Measurements from ENCODE around the gene CTNNA2. TPM values are rescaled to one million over a fixed set of nuclear protein-coding genes. Genes with fewer than 3 reads are reported as not detected.

The CTNNA2 gene
- total and polyA plus RNA-seq, 2 of the 8 experiments (the other 6 are each of a cell fraction or from before 2014, with no cell fraction given) = 3.9 to 9.0 TPM

DNA sequence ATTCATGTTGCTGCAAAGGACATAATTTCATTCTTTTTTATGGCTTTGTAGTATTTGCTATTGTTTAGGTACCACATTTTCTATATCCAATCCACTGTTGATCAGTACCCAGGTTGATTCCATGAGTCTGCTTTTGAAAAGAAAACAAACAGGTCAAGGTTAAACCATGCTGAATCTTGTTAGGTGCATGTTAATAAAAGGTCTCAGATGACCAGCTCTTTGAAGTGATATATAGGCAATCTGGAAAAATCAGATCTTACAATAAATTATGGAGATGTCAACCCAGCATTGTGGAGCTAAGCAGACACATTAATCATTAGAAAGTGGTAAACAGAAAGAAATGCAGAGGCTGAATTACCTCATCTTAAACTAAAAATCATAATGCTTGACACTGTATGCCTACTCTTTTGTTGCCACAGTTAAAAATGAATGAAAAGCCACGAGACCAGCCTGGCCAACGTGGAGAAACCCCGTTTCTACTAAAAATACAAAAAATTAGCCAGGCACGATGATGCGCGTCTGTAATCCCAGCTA is 246.0 kb downstream of the CTNNA2 start:
- WGBS, 2 experiments (ENCODE audit: extremely low coverage in 1 of 2, insufficient coverage in 1 of 2, insufficient read length in 1 of 2, insufficient replicate concordance in 2 of 2, low coverage in 1 of 2, low lambda C conversion rate in 2 of 2, missing lambda C conversion rate in 1 of 2) = 95% methylated on average over 6 of the region's 6 CpGs; no CpG with 5 or more reads in 1 of the 2 experiments
- H3K4me2 ChIP-seq (ENCODE audit: insufficient read depth in 1 of 2, low read depth in 2 of 2, low read length in 2 of 2) = no peak overlapping the region
- no peak overlapping the region for H2BK15ac ChIP-seq (ENCODE audit: low read length)
- no peak overlapping the region for H4K91ac ChIP-seq (replicated peaks; ENCODE audit: insufficient read length, low read length)
- POLR2A ChIA-PET (ENCODE audit: partially characterized antibody) = no interaction called here
- no peaks in the 10 kb centered on the region for H3K9me3 ChIP-seq (ENCODE audit: insufficient read depth in 2 of 2, low read depth in 1 of 2, low read length in 1 of 2)
- H3K4me1 ChIP-seq (replicated peaks in 1 of 4; ENCODE audit: control insufficient read depth in 3 of 4, insufficient read depth in 4 of 4, low read length in 3 of 4) = peaks cover 0 to 5% (median 0%) of the 10 kb centered on the region in 4 experiments; a peak in 1 of 7 replicates
- CTCF ChIA-PET (ENCODE audit: partially characterized antibody) = interaction anchor here (0.9 to 1.5 kb wide), 4 partner anchors 9 to 96 kb away, joined by 3 to 5 read pairs (median 4); no protein-coding TSS in a partner anchor
- no peak overlapping the region for H3K14ac ChIP-seq (ENCODE audit: insufficient read length)
- no peak overlapping the region for H2BK120ac ChIP-seq (replicated peaks; ENCODE audit: low read depth, low read length)
- no peak overlapping the region for H3K27ac ChIP-seq (ENCODE audit: low read depth, low read length)
- no peak overlapping the region for H4K8ac ChIP-seq (ENCODE audit: extremely low read depth, insufficient read depth, low read length)
- H3K23ac ChIP-seq (ENCODE audit: insufficient read length) = no peak overlapping the region
- H3K79me2 ChIP-seq (ENCODE audit: control insufficient read depth in 1 of 2, insufficient read depth in 2 of 2, low read length in 2 of 2) = no peaks in the 10 kb centered on the region
- FAIRE-seq (no peak), DNase-seq (ENCODE audit: low read depth in 1 of 2, low spot score in 2 of 2) (no peak)
- H2AK5ac ChIP-seq (ENCODE audit: low read depth, low read length) = no peak overlapping the region
- H3K18ac ChIP-seq (ENCODE audit: extremely low read depth, low read length) = no peak overlapping the region
- no peak overlapping the region for H2BK20ac ChIP-seq (ENCODE audit: low read length)
- H2BK5ac ChIP-seq (ENCODE audit: low read depth, low read length) = no peak overlapping the region
- no peaks in the 10 kb centered on the region for H4K20me1 ChIP-seq (replicated peaks in 1 of 2; ENCODE audit: control insufficient read depth in 1 of 2, insufficient read depth in 2 of 2, low read length in 2 of 2)
- no peaks in the 10 kb centered on the region for H3K23me2 ChIP-seq (ENCODE audit: low read depth, low read length)
- H3K36me3 ChIP-seq (ENCODE audit: control insufficient read depth in 2 of 4, insufficient read depth in 4 of 4, low read length in 3 of 4) = no peaks in the 10 kb centered on the region
- no peak overlapping the region for H3K4me3 ChIP-seq (ENCODE audit: extremely low read depth in 1 of 4, insufficient read depth in 2 of 4, low read depth in 3 of 4, low read length in 4 of 4)
- H4K5ac ChIP-seq (ENCODE audit: insufficient read length, low read depth, low read length) = no peak overlapping the region
- no peak overlapping the region for H2BK12ac ChIP-seq (ENCODE audit: low read depth, low read length)
- no peaks in the 10 kb centered on the region for H3K79me1 ChIP-seq (ENCODE audit: low read depth, low read length)
- no peak overlapping the region for H3K56ac ChIP-seq (replicated peaks; ENCODE audit: insufficient read length, low read depth, low read length)
- H2AFZ ChIP-seq (ENCODE audit: low read length) = no peak overlapping the region
- H3K4ac ChIP-seq (replicated peaks; ENCODE audit: insufficient read length, low read depth, low read length) = no peak overlapping the region
- no peak overlapping the region for H3K9ac ChIP-seq (replicated peaks in 1 of 4; ENCODE audit: extremely low read depth in 1 of 4, low read depth in 3 of 4, low read length in 3 of 4)
- no peaks in the 10 kb centered on the region for H3K27me3 ChIP-seq (replicated peaks in 1 of 4; ENCODE audit: control insufficient read depth in 3 of 4, extremely low read depth in 1 of 4, insufficient read depth in 3 of 4, low read length in 3 of 4)
- TF ChIP-seq CBX5 (IDR thresholded peaks at IDR 0.05; ENCODE audit: low read depth, low read length) = no peak
- TF ChIP-seq, protein P1, sequence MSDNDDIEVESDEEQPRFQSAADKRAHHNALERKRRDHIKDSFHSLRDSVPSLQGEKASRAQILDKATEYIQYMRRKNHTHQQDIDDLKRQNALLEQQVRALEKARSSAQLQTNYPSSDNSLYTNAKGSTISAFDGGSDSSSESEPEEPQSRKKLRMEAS (IDR thresholded peaks at IDR 0.05) = no peak

Data from H1 (cell line).